ENCODE results near the gene NPDC1.

- TF ChIP-seq CTCF (IDR thresholded peaks at IDR 0.05; ENCODE audit: low read depth, low read length, missing input control) (no peak), MAX (IDR thresholded peaks at IDR 0.05) (no peak), RAD21 (IDR thresholded peaks at IDR 0.05) (no peak), FOXA2 (IDR thresholded peaks at IDR 0.05) (no peak), GABPA (IDR thresholded peaks at IDR 0.05 in 1 of 2, conservative IDR thresholded peaks at IDR 0.05 in 1 of 2) (no peak), SP1 (IDR thresholded peaks at IDR 0.05) (no peak), YY1 (IDR thresholded peaks at IDR 0.05) (no peak), REST (IDR thresholded peaks at IDR 0.05) (no peak), HNF4A (conservative IDR thresholded peaks at IDR 0.05) (no peak), JUND (IDR thresholded peaks at IDR 0.05) (no peak), ATF3 (IDR thresholded peaks at IDR 0.05) (no peak), EGR1 (IDR thresholded peaks at IDR 0.05; ENCODE audit: low read depth in 2 of 2) (no peak)
Measured at GRCh38 chr9:137050570-137050969, 4.6 kb upstream of the NPDC1 start.
